ENCODE data around the gene FAR2.

DNA sequence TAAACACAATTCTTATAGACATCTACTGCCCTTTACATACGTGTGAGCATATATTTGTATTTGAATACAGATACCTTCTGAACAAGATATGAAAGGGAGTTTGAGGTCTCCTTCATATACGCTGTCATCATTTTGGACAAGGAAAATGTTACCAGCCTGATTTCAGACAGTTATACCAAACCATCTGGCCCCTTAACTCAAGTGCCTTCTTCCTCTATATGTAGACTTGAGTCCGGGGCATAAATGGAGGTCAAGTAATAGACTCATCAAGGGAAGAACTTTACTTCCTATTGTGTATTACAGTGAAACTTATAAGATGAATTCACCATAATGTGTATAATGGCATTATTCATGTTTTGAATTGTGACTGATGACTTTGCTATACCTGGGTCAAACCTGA, 52.2 kb downstream of the FAR2 start:
- TF ChIP-seq EZH2 (IDR thresholded peaks at IDR 0.05; ENCODE audit: borderline replicate concordance, low read depth, low read length, poor library complexity, severe bottlenecking), result no peak
- TF ChIP-seq CTCF (conservative IDR thresholded peaks at IDR 0.05; ENCODE audit: low read depth, low read length), result no peak
